Sigmoid colon (tissue), 7 donors: Measurements from ENCODE around the gene SNTG2. TPM values are rescaled to one million over a fixed set of nuclear protein-coding genes. Genes with fewer than 3 reads are reported as not detected.

Experiments
- DNase-seq: peaks from one replicate; pipeline ENCODE4 v3.0.0-alpha.2; 2019
- H3K27ac ChIP-seq, 4 donors: fragments of 200-600 bp; sonication (generic); one replicate each; pipeline ENCODE4 v1.5.1; 2016 to 2019; ENCODE audit warnings: mild to moderate bottlenecking in 1 of 4
- H3K27me3 ChIP-seq, 3 donors: fragments of 200-600 bp; sonication (generic); one replicate each; pipeline ENCODE4 v1.5.1; 2019; ENCODE audit warnings: mild to moderate bottlenecking in 1 of 3
- H3K36me3 ChIP-seq, 4 donors: fragments of 200-600 bp; sonication (generic); one replicate each; pipeline ENCODE4 v1.5.1; 2016 to 2019
- H3K4me1 ChIP-seq, 4 donors: fragments of 200-600 bp; sonication (generic); one replicate each; pipeline ENCODE4 v1.5.1; 2017 to 2019
- H3K4me3 ChIP-seq, 4 donors: fragments of 200-600 bp; sonication (generic); one replicate each; pipeline ENCODE4 v1.5.1; 2017 to 2019; ENCODE audit warnings: mild to moderate bottlenecking in 2 of 4, moderate library complexity in 1 of 4
- H3K9me3 ChIP-seq, 4 donors: fragments of 200-600 bp in 3 of 4; sonication (generic) in 3 of 4; one replicate each; pipeline versions ENCODE4 v1.5.1 to v1.6.1; 2013 to 2019
- EP300 ChIP-seq, 4 donors: sonication (generic); formaldehyde crosslinking; IDR thresholded peaks; one replicate each; pipeline ENCODE4 v1.6.1; 2017; ENCODE audit warnings: antibody characterized with exemption in 4 of 4
- POLR2A ChIP-seq, 2 donors: fragments of 450-650 bp; IDR thresholded peaks; one replicate each; pipeline ENCODE4 v1.6.1; 2016; ENCODE audit warnings: antibody characterized with exemption in 2 of 2, mild to moderate bottlenecking in 2 of 2, moderate library complexity in 2 of 2
- POLR2AphosphoS5 ChIP-seq, 4 donors: sonication (generic); formaldehyde crosslinking; IDR thresholded peaks; one replicate each; pipeline ENCODE4 v1.6.1; 2017; ENCODE audit warnings: antibody characterized with exemption in 4 of 4
- WGBS, 2 donors: extraction: QIAGEN DNeasy Blood & Tissue Kit; methylation state at CpG; one replicate each; pipeline ENCODE4 v1.1.7; 2013; 5-methylcytosine and 5-hydroxymethylcytosine counted together
- intact Hi-C: fragments of 100-400 bp; cut with DNase I; formaldehyde crosslinking; loops from one replicate; pipeline ENCODE4 v1.15.1; 2023
- polyA plus RNA-seq, 3 donors: library from polyadenylated mRNA; stranded (reverse); fragments of 200-250 nt; gene quantifications; one replicate each; pipeline ENCODE4 v1.2.3, GENCODE V29; 2013
- total RNA-seq, 4 donors: library from RNA; depleted of rRNA; stranded (reverse); fragments of >200 nt; gene quantifications; one replicate each; pipeline ENCODE4 v1.1.0, GENCODE V29; 2016
- TF ChIP-seq, protein P1 (sequence below), 4 experiments: fragments of 450-650 bp in 3 of 4; fragments of 200-600 bp in 1 of 4; IDR thresholded peaks; one replicate each; pipeline ENCODE4 v1.5.1; 2016 to 2019; ENCODE audit warnings: antibody characterized with exemption in 4 of 4, mild to moderate bottlenecking in 3 of 4, moderate library complexity in 2 of 4
- donor health status: healthy with polysubstance abuse.
- donor health status: Bipolar disorder and iron deficiency.
- donor health status: healthy.

The SNTG2 gene
- total and polyA plus RNA-seq, 7 donors, result 0.60 to 5.2 (median 1.9) TPM; not detected in 1

- 64 to 78% methylated on average over 18 of the region's 18 CpGs for WGBS, 2 donors
- H3K36me3 ChIP-seq, result no peaks in the 10 kb centered on the region
- H3K4me3 ChIP-seq, result no peak overlapping the region
- intact Hi-C loops, result no loop called here
- H3K4me1 ChIP-seq, result no peaks in the 10 kb centered on the region
- TF ChIP-seq POLR2A (IDR thresholded peaks at IDR 0.05) (no peak), POLR2AphosphoS5 (IDR thresholded peaks at IDR 0.05) (no peak), EP300 (IDR thresholded peaks at IDR 0.05) (no peak)
- TF ChIP-seq, protein P1, sequence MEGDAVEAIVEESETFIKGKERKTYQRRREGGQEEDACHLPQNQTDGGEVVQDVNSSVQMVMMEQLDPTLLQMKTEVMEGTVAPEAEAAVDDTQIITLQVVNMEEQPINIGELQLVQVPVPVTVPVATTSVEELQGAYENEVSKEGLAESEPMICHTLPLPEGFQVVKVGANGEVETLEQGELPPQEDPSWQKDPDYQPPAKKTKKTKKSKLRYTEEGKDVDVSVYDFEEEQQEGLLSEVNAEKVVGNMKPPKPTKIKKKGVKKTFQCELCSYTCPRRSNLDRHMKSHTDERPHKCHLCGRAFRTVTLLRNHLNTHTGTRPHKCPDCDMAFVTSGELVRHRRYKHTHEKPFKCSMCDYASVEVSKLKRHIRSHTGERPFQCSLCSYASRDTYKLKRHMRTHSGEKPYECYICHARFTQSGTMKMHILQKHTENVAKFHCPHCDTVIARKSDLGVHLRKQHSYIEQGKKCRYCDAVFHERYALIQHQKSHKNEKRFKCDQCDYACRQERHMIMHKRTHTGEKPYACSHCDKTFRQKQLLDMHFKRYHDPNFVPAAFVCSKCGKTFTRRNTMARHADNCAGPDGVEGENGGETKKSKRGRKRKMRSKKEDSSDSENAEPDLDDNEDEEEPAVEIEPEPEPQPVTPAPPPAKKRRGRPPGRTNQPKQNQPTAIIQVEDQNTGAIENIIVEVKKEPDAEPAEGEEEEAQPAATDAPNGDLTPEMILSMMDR (IDR thresholded peaks at IDR 0.05), result no peak
- H3K27me3 ChIP-seq, result no peaks in the 10 kb centered on the region
- H3K27ac ChIP-seq, result no peak overlapping the region
- no peaks in the 10 kb centered on the region for H3K9me3 ChIP-seq
- no peak for DNase-seq
Measured at GRCh38 chr2:1254662-1255343, 304.2 kb downstream of the SNTG2 start.

- Histone ChIP-seq H3K36me3 (no peaks in the 10 kb centered on the region), H3K4me3 (no peak overlapping the region), H3K27ac (no peak overlapping the region), H3K9me3 (no peaks in the 10 kb centered on the region), H3K4me1 (no peaks in the 10 kb centered on the region), H3K27me3 (no peaks in the 10 kb centered on the region)
- WGBS, 2 donors, result 63 to 79% methylated on average over 10 of the region's 10 CpGs
- TF ChIP-seq POLR2AphosphoS5 (IDR thresholded peaks at IDR 0.05) (no peak), POLR2A (IDR thresholded peaks at IDR 0.05) (no peak), EP300 (IDR thresholded peaks at IDR 0.05) (no peak)
- TF ChIP-seq, protein P1 (IDR thresholded peaks at IDR 0.05), result no peak
- no peak for DNase-seq
- intact Hi-C loops, result no loop called here
Measured at GRCh38 chr2:1256632-1257324, 306.1 kb downstream of the SNTG2 start.

DNA sequence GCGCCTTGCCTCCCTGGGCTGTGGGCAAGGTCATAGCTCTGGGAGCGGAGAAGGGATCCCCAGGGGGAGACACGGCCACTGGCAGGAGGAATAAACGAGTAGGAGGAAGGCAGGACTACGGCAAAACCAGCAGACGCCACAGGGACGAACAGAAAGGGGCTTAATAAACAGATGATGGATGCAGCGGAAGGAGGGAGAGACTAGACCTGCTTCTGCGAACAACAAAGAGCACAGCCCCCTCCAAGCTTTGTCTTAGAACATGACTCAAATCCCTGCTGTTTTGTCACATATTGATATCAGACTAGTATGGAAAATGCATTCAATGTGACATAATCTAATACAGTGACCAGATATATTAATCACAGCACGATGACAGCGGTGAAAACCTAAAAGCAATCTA lies 306.7 kb downstream of the SNTG2 start:
- TF ChIP-seq EP300 (IDR thresholded peaks at IDR 0.05) (no peak), POLR2AphosphoS5 (IDR thresholded peaks at IDR 0.05) (no peak), POLR2A (IDR thresholded peaks at IDR 0.05) (no peak)
- TF ChIP-seq, protein P1 (IDR thresholded peaks at IDR 0.05), result no peak
- intact Hi-C loops, result no loop called here

DNA sequence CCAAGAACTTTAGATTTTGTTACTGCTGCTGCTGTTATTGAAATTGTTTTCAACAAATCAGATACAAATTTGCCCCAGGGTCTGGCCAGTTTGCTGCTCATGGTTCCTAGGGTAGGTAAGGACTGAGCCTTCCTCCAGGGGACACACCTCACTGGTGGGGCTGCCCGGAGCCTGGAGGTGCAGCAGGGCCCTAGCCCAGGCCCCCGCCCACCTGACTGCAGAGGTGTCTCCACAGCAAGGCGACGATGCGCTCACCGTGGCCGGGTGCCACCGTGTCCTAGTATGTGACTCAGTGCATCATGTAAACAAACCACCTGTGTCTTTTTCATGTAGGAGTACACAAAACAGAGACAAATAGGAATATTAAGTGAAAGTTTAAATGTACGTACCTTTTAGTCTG lies 309.1 kb downstream of the SNTG2 start:
- intact Hi-C loops, result no loop called here
- Histone ChIP-seq H3K36me3 (no peaks in the 10 kb centered on the region), H3K4me3 (no peak overlapping the region), H3K9me3 (no peaks in the 10 kb centered on the region), H3K27me3 (no peaks in the 10 kb centered on the region), H3K27ac (no peak overlapping the region), H3K4me1 (no peaks in the 10 kb centered on the region)
- DNase-seq, result no peak
- TF ChIP-seq, protein P1 (IDR thresholded peaks at IDR 0.05), result no peak
- no peak for TF ChIP-seq EP300 (IDR thresholded peaks at IDR 0.05)
- no peak for TF ChIP-seq POLR2AphosphoS5 (IDR thresholded peaks at IDR 0.05)
- TF ChIP-seq POLR2A (IDR thresholded peaks at IDR 0.05), result no peak
- 69 to 76% methylated on average over 9 of the region's 9 CpGs for WGBS, 2 donors

More for the DNA sequence above, 306.7 kb downstream of the SNTG2 start:
- no peaks in the 10 kb centered on the region for H3K9me3 ChIP-seq
- H3K27ac ChIP-seq, result no peak overlapping the region
- H3K4me1 ChIP-seq, result no peaks in the 10 kb centered on the region
- no peak for DNase-seq
- no peaks in the 10 kb centered on the region for H3K36me3 ChIP-seq
- no peaks in the 10 kb centered on the region for H3K27me3 ChIP-seq
- H3K4me3 ChIP-seq, result no peak overlapping the region
- WGBS, 2 donors, result 78 to 81% methylated on average over 11 of the region's 11 CpGs
